NCI-H2227 (cell line): ENCODE results near the gene CCL1.

ENCODE experiments used
- DNase-seq: peaks from one replicate; lab custom pipeline; 2025; ENCODE audit not compliant: unreplicated experiment; lab: John Stamatoyannopoulos, UW

CCL1 gene, protein sequence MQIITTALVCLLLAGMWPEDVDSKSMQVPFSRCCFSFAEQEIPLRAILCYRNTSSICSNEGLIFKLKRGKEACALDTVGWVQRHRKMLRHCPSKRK

DNA sequence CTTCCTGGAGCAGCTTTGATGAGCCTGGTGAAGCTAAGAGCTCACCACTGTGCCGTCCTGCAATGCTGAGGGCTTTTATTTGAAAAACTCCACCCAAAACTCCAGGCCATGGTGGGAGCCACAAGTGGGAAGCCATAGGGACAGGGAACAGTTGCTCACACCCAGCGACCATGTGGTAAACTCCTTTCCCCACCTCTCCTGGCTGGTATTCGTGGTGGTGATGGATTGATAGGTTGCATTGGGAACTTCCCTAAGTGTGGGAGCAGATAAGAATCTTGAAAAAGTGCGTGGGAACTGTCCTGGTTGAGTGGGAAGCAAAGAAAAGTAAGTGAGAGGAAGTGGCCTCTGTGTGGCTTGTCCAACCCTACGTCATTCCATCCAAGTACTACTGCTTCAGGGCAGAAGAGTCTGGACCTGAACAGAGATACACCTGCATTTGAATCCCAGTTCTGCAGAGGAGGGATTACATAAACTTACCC lies at the start of gene CCL1:
Gene CCL1, minus strand, starts transcription at position 51 of the 479 bp plus-strand sequence. CDS start 72 bp downstream, outside the sequence.
- DNase-seq = no peak

DNA sequence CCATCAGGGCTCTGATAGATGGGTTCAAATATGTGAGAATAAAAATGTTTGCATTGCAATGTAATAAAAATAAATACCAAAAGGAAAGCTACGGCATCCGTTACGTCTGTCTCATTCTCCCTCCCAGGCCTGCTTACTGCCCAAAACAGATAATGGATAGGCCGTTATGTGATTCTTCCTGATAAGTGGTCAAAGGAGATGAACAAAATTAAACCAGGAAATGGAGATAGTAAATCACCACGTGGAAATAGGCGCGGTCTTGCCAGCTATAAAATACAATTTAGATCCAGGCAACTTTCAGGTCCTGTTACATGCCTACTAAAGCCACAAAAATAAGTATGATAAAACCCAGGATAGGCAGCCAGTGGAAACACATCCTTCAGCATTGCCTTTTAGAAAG lies 49.5 kb upstream of the CCL1 start:
- DNase-seq = no peak

DNA sequence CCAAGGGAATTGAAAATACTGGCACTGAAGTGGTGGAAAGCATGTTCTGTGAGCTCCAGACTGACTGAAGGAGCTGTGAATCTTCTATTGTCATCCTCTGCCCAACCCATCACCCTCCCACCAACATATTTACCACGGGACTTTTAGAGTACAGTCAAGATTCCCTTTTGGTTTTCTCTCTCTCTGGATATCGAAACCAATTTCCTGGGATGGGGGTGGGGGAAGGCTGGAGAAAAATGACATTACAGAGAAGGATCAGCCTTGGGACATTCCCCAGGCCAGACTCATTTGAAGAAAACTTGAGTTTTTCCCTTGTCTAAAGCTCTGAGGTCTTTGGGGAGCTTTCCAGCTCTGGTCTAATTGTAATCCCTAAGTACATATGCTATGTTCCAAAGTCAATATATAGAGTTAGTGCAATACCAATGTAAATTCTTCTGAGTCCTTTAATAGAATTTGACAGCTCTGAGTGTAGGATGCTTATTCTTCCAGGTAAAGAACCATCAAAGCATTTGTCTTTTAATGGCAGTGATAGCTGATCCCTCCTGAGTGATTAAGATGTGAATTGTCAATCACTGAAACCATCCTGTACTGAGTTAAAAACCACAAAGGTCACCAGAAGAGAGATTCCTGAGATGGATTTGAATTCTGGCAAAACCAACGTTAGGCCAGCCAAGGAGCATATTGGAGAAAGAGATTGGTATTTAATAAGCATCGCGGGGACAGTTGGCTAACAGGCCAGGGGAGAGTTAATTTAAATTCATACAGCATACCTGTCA lies 48.8 kb upstream of the CCL1 start:
- DNase-seq = no peak

DNA sequence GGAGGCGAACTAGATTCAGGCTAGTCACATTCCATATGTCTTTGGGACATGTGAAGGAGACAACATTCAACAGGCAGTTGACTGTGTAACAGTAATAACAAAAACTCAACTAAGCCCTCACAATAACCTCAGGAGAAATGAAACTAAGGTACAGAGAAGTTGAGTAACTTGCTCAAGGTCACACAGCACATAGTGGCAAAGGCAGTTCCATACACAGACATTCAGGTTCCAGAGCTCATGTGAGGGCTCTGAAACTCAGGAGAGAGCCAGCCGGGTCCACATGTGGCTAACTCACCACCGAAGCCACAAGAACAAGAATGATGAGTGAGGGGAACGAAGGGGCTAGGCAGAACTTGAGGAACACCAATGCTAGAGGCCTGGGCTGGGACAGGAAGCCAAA lies 46.3 kb upstream of the CCL1 start:
- DNase-seq = no peak

GRCh38 chr17:34408439-34408838 lies 45.4 kb upstream of the CCL1 start:
- DNase-seq = no peak

- no peak for DNase-seq
These were observed 43.2 kb upstream of the CCL1 start for GRCh38 chr17:34406226-34406625.

DNA sequence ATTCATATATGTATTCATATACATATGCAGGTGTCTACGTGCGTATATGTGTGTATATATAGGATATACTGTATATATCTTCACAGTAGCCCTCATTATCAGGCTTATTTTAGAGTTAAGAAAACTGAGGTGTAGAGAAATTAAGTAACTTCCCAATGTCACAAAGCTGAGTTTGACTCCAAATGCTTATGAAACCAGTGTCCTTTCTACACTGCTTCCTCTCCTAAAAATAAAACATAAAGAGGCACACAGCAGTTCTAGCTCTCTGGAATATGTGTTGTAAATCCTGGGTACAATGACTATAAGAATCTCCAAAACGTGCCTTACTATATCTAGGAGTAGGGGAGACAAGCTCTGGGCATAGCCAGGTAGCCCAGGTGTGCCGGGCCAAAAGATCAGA lies 40.0 kb upstream of the CCL1 start:
- DNase-seq = no peak

GRCh38 chr17:34401165-34401564 lies 38.1 kb upstream of the CCL1 start:
- DNase-seq = peak; percentile 8

GRCh38 chr17:34400301-34400931 lies 37.4 kb upstream of the CCL1 start:
- no peak for DNase-seq

GRCh38 chr17:34399725-34400124 lies 36.7 kb upstream of the CCL1 start:
- DNase-seq = no peak

DNA sequence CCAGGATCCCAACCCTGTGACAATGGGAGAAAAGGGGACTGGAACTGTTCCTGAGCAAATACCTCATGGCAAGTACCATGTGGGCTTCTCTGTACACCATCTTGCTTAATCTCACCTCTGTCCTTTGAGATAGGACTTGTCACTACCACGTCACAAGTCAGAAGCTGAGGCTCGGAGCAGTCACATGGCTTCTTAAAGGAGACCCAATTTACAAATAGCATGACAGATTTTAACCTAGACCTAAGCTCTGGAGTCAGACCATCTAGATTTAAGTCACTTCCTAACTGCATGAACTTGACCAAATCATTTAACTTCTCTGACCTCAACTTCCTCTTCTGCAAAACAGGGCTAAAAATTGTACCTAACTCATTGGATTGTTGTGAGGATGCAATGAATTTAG lies 36.0 kb upstream of the CCL1 start:
- DNase-seq = no peak

- no peak for DNase-seq
These were observed 34.2 kb upstream of the CCL1 start for GRCh38 chr17:34397265-34397664.

- DNase-seq = no peak
These were observed 30.4 kb upstream of the CCL1 start for GRCh38 chr17:34393401-34393800.

DNA sequence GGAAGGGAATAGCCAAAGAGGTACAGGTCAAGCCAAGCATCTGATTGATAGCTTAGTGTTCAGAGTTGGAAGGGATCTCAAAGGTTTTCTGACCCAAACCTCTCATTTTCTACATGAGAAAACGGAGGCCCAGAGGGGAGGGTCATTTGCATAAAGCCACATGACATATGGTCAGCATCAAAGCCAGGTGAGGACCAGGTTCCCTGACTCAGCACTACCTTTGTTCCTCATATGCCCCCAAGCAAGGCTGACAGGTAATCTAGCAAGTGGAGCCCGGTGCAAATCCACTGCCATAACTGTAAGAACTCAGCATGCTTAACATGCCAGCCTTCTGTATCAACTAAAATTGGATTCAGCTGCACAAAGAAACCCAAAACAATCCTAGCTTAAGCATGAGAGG lies 28.2 kb upstream of the CCL1 start:
- no peak for DNase-seq

DNA sequence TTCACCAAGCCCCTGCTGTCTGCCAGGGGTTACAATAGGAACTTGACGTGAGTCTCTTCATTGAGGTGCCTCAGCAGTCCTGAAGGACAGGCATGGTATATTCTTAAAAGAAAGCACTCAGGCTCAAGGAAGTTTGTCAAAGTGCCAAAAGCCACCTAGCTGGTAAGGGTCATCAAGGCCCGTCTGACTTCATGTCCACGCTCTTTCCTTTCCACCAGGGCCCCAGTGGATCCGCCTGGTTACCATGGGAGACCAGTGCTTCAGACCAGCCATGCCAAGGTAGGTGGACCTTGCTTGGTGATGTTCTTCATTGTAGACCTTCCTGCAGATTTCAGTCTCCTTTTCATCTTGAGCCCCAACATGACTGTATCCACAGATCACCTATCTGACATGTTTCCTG lies 27.6 kb upstream of the CCL1 start:
- no peak for DNase-seq

GRCh38 chr17:34389126-34389750 lies 26.2 kb upstream of the CCL1 start:
- DNase-seq = no peak

GRCh38 chr17:34387566-34387965 lies 24.5 kb upstream of the CCL1 start:
- DNase-seq = no peak

DNA sequence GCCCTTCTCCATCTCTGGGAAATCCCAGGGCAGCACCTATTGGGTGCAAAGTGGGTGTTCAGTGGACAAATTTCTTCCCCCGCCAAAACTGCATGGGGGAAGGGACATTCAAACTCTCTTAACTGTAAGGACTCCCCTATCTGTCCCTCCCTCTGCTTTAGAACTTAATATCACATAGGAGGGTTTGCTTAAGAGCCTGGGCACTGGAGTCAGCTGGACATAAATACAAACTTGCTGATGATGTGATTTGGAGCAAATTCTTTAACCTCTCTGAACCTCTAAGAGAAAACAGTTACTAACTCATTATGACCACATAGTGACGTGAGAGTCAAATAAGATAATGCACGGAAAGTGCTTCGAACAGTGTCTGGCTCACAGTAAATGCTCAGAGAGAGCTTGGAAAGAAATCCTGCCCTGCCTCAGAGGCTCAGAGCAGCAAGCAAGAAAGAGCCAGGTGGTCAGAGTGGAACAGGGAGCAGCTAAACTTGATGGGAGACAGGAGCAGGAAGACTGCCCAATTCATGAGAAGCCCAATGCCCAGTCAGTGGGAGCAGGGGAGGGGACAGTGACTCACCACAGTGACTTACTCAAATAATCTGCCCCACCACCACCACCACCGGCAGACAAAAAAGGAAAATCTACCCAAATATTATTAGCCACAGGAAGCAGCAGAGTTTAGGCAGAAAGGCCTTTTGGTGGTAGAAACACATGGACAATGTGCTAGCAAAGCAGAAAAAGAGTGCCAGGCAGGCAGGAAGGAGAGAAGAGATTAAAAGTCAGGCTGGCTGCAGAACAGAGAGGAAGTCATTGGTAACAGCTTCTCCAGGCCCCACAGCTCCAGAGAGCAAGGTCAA lies 23.9 kb upstream of the CCL1 start:
- no peak for DNase-seq

DNA sequence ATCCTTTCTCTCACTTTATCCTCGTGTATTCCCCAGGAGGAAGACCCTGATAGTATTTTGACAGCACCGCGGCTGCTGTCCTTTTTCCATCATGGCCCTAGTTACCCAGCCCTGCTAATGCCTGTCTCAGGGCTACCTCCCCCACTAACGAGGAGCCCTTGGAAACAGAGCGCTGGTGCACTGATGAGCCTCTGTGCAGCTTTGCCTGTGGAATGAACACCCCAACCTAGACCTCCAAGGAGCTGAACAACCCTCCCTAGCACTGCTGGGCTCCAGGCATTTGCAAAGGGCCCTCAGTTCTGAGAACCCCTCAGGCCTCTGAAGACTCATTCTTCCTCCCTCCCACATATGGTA lies 23.3 kb upstream of the CCL1 start:
- no peak for DNase-seq

GRCh38 chr17:34384822-34385605 lies 22.0 kb upstream of the CCL1 start:
- DNase-seq = no peak
